Caco-2 (cell line): ENCODE measurements around the gene ADO. TPM values are rescaled to one million over a fixed set of nuclear protein-coding genes. Genes with fewer than 3 reads are reported as not detected.

Source experiments
- BruUV-seq: library from RNA; stranded (reverse); fragments of 400-500 nt; replicated peaks from 2 replicates; lab custom pipeline; 2021; lab: Mats Ljungman, UMichigan
- CTCF ChIA-PET: fragments of 300-600 bp; sonication (Branson Sonifier 250); formaldehyde crosslinking; loops from one replicate; lab custom pipeline; 2022; ENCODE audit warnings: antibody characterized with exemption; lab: Charles Lee
- POLR2A ChIA-PET: fragments of 300-600 bp; sonication (Branson Sonifier 250); formaldehyde crosslinking; loops from one replicate; lab custom pipeline; 2022; ENCODE audit warnings: antibody characterized with exemption; lab: Charles Lee
- DNase-seq, 2 experiments: peaks; one replicate each; pipeline versions ENCODE4 v3.0.0 to v3.0.0-alpha.2; 2020 to 2022
- H3K27me3 ChIP-seq: replicated peaks from 2 replicates; pipeline ENCODE4 v1.6.0; 2011; ENCODE audit warnings: low read length; ENCODE audit not compliant: control insufficient read depth, insufficient read depth
- H3K36me3 ChIP-seq: 2 replicates; pipeline ENCODE4 v1.5.1; 2011; ENCODE audit warnings: low read length; ENCODE audit not compliant: control insufficient read depth, insufficient read depth
- H3K4me1 ChIP-seq: fragments of 250-450 bp; sonication (Bioruptor Pico); 2 replicates; pipeline ENCODE4 v1.5.1; 2020; ENCODE audit warnings: mild to moderate bottlenecking
- H3K4me3 ChIP-seq: 2 replicates; pipeline ENCODE4 v1.5.1; 2011; ENCODE audit warnings: low read depth, mild to moderate bottlenecking, control low read depth, low read length
- H3K9me3 ChIP-seq: fragments of 250-450 bp; sonication (Bioruptor Pico); 2 replicates; pipeline ENCODE4 v1.5.1; 2020; ENCODE audit warnings: mild to moderate bottlenecking, moderate library complexity
- H3K27ac Mint-ChIP-seq: one replicate; pipeline ENCODE4 v1.8.0; 2022; ENCODE audit warnings: mixed read lengths; ENCODE audit not compliant: unreplicated experiment
- H3K27me3 Mint-ChIP-seq: one replicate; pipeline ENCODE4 v1.8.0; 2022; ENCODE audit warnings: mixed read lengths; ENCODE audit not compliant: insufficient read depth, unreplicated experiment
- H3K36me3 Mint-ChIP-seq: one replicate; pipeline ENCODE4 v1.8.0; 2022; ENCODE audit warnings: mild to moderate bottlenecking, mixed read lengths; ENCODE audit not compliant: insufficient read depth, unreplicated experiment
- H3K4me1 Mint-ChIP-seq: one replicate; pipeline ENCODE4 v1.8.0; 2022; ENCODE audit warnings: low read depth, mixed read lengths; ENCODE audit not compliant: unreplicated experiment
- H3K4me3 Mint-ChIP-seq: one replicate; pipeline ENCODE4 v1.8.0; 2022; ENCODE audit warnings: mild to moderate bottlenecking, moderate library complexity, mixed read lengths; ENCODE audit not compliant: unreplicated experiment
- H3K9me3 Mint-ChIP-seq: one replicate; pipeline ENCODE4 v1.8.0; 2022; ENCODE audit warnings: mixed read lengths; ENCODE audit not compliant: unreplicated experiment
- CTCF ChIP-seq, 2 experiments: fragments of 200-600 bp in 1 of 2; IDR thresholded peaks; 1 replicate in 1 of 2; 2 replicates in 1 of 2; pipeline versions ENCODE4 v1.5.1 to v1.8.0; 2011 to 2022; ENCODE audit warnings: antibody characterized with exemption in 1 of 2, control low read depth in 1 of 2, inconsistent platforms in 1 of 2, low read depth in 1 of 2, low read length in 1 of 2, mild to moderate bottlenecking in 1 of 2, moderate library complexity in 1 of 2; ENCODE audit not compliant: insufficient read depth in 1 of 2, severe bottlenecking in 1 of 2, unreplicated experiment in 1 of 2
- intact Hi-C: fragments of 100-400 bp; cut with micrococcal nuclease; formaldehyde crosslinking; loops from one replicate; pipeline ENCODE4 v1.10.0; 2022; ENCODE audit not compliant: unreplicated experiment
- total RNA-seq: library from RNA; stranded (reverse); gene quantifications from 2 replicates; pipeline ENCODE4 v1.2.3, GENCODE V29; 2022

The ADO gene
- total RNA-seq, 1 experiment from 2014 or later = 34.1 TPM

GRCh38 chr10:62755662-62756653 lies 48.6 kb upstream of the ADO start:
- intact Hi-C loops = no loop called here
- BruUV-seq = no TSS peak
- Histone ChIP-seq H3K27me3 (no peaks in the 10 kb centered on the region), H3K36me3 (no peaks in the 10 kb centered on the region), H3K9me3 (no peaks in the 10 kb centered on the region), H3K4me3 (no peak overlapping the region), H3K4me1 (peaks cover 10% of the 10 kb centered on the region)
- H3K9me3 Mint-ChIP-seq = no peaks in the 10 kb centered on the region
- H3K36me3 Mint-ChIP-seq = no peaks in the 10 kb centered on the region
- H3K27ac Mint-ChIP-seq = no peak overlapping the region
- no peaks in the 10 kb centered on the region for H3K4me1 Mint-ChIP-seq
- H3K27me3 Mint-ChIP-seq = peaks cover 19% of the 10 kb centered on the region
- ChIA-PET POLR2A (no interaction called here), CTCF (no interaction called here)
- TF ChIP-seq CTCF (IDR thresholded peaks at IDR 0.05; ENCODE audit: insufficient read depth in 1 of 2, low read depth in 1 of 2, low read length in 1 of 2, severe bottlenecking in 1 of 2, unreplicated experiment in 1 of 2) = no peak
- no peak overlapping the region for H3K4me3 Mint-ChIP-seq
- DNase-seq = no peak

- Mint-ChIP-seq H3K27ac (no peak overlapping the region), H3K27me3 (peaks cover 18% of the 10 kb centered on the region), H3K9me3 (no peaks in the 10 kb centered on the region), H3K4me1 (peaks cover 9% of the 10 kb centered on the region), H3K36me3 (no peaks in the 10 kb centered on the region), H3K4me3 (no peak overlapping the region)
- POLR2A ChIA-PET = no interaction called here
- no peaks in the 10 kb centered on the region for H3K36me3 ChIP-seq
- H3K4me1 ChIP-seq = peaks cover 14% of the 10 kb centered on the region
- H3K27me3 ChIP-seq = no peaks in the 10 kb centered on the region
- BruUV-seq = no TSS peak
- intact Hi-C loops = loop anchor here (5.0 kb wide), 1 partner anchor 97 kb away; no protein-coding TSS in a partner anchor
- CTCF ChIA-PET = interaction anchor here (0.7 to 1.6 kb wide), 2 partner anchors 47 to 58 kb away, joined by 3 to 9 read pairs; no protein-coding TSS in a partner anchor
- DNase-seq = no peak
- no peak overlapping the region for H3K4me3 ChIP-seq
- no peak for TF ChIP-seq CTCF (IDR thresholded peaks at IDR 0.05; ENCODE audit: insufficient read depth in 1 of 2, low read depth in 1 of 2, low read length in 1 of 2, severe bottlenecking in 1 of 2, unreplicated experiment in 1 of 2)
- H3K9me3 ChIP-seq = no peaks in the 10 kb centered on the region
Observed at GRCh38 chr10:62759599-62760175, 44.8 kb upstream of the ADO start.

- intact Hi-C loops = loop anchor here (5.0 kb wide), 1 partner anchor 98 kb away; no protein-coding TSS in a partner anchor
- ChIA-PET POLR2A (no interaction called here), CTCF (interaction anchor here (0.7 to 1.6 kb wide), 3 partner anchors 46 to 80 kb away, joined by 3 to 9 read pairs (median 3); no protein-coding TSS in a partner anchor)
Observed at GRCh38 chr10:62760401-62760800, 44.1 kb upstream of the ADO start.

More at GRCh38 chr10:62760401-62760800, 44.1 kb upstream of the ADO start:
- Mint-ChIP-seq H3K36me3 (no peaks in the 10 kb centered on the region), H3K27me3 (peaks cover 13% of the 10 kb centered on the region), H3K4me1 (peaks cover 9% of the 10 kb centered on the region), H3K9me3 (no peaks in the 10 kb centered on the region), H3K4me3 (no peak overlapping the region), H3K27ac (no peak overlapping the region)
- DNase-seq = no peak
- Histone ChIP-seq H3K27me3 (no peaks in the 10 kb centered on the region), H3K4me1 (peaks cover 14% of the 10 kb centered on the region), H3K9me3 (no peaks in the 10 kb centered on the region), H3K4me3 (no peak overlapping the region), H3K36me3 (no peaks in the 10 kb centered on the region)
- TF ChIP-seq CTCF (IDR thresholded peaks at IDR 0.05; ENCODE audit: insufficient read depth in 1 of 2, low read depth in 1 of 2, low read length in 1 of 2, severe bottlenecking in 1 of 2, unreplicated experiment in 1 of 2) = no peak
- no TSS peak for BruUV-seq
